PFSK-1 (cell line): ENCODE measurements around the gene ODF2.

Source experiments
- FOXP2 ChIP-seq: optimal IDR thresholded peaks from 2 replicates; pipeline ENCODE3; 2011; ENCODE audit warnings: borderline replicate concordance, control low read depth, inconsistent platforms; ENCODE audit not compliant: insufficient read depth; ENCODE audit errors: extremely low read length, extremely low read depth
- POLR2AphosphoS5 ChIP-seq: IDR thresholded peaks from 2 replicates; pipeline ENCODE4 v1.6.1; 2012; ENCODE audit warnings: low read depth, mild to moderate bottlenecking, control low read depth, low read length, moderate library complexity
- REST ChIP-seq, 2 experiments: IDR thresholded peaks; 2 replicates each; pipeline versions ENCODE4 v1.6.1 to v1.8.0; 2011 to 2012; ENCODE audit warnings: low read depth in 2 of 2, low read length in 2 of 2, control low read depth in 1 of 2, inconsistent platforms in 1 of 2, mild to moderate bottlenecking in 1 of 2, moderate library complexity in 1 of 2; ENCODE audit not compliant: insufficient read depth in 1 of 2
- SIN3A ChIP-seq: IDR thresholded peaks from 2 replicates; pipeline ENCODE4 v1.6.1; 2012; ENCODE audit warnings: mild to moderate bottlenecking, low read length, moderate library complexity, borderline replicate concordance; ENCODE audit not compliant: insufficient read depth
- TAF1 ChIP-seq: IDR thresholded peaks from 2 replicates; pipeline ENCODE4 v1.6.1; 2012; ENCODE audit warnings: low read length, control low read depth, borderline replicate concordance; ENCODE audit not compliant: insufficient read depth

ODF2 gene

DNA sequence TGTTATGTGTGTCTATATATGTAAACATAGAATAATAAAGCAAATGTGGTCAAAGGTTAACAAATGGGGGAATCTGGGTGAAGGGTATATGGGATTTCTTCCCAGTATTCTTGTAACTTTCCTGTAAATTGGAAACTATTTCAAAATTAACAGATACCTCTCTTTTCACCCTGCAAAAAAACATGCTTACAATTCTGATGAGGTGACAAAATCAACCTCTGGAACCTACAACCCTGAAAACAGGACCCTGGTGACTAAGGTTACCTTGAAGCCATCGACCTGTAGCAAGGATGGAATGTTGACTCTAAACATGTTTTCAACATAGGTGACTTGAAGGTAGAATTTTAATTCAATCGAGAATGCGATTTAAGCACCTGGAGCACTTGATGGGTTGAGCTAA lies 90.7 kb downstream of the ODF2 start:
- no peak for TF ChIP-seq REST (IDR thresholded peaks at IDR 0.05; ENCODE audit: insufficient read depth in 1 of 2, low read depth in 2 of 2, low read length in 2 of 2)
- no peak for TF ChIP-seq POLR2AphosphoS5

GRCh38 chr9:128548876-128549275 lies 93.1 kb downstream of the ODF2 start:
- no peak for TF ChIP-seq TAF1
- TF ChIP-seq SIN3A: no peak
- TF ChIP-seq POLR2AphosphoS5: no peak
- no peak for TF ChIP-seq REST (IDR thresholded peaks at IDR 0.05; ENCODE audit: insufficient read depth in 1 of 2, low read depth in 2 of 2, low read length in 2 of 2)
- TF ChIP-seq FOXP2: no peak

DNA sequence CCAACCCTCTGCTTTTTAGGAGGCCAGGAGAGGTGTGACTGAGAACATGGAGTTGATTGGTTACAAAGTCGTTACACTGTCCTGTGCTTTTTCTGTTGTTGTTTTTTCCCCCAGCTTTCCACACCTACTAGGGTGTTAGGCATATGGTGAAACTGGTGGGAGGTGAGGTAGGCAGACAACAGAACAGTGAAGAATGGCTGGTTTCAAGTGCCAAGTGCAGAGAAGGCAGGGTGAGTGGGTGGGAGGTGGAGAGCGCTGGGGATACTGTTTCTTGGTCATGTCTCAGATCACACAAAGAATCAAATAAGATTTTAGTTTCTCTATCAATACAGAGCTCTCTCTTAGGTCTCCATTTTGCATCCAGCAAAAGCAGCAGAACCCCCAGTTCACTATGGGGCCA lies 94.4 kb downstream of the ODF2 start:
- TF ChIP-seq FOXP2 (no peak), TAF1 (no peak)
